Right cardiac atrium (tissue), 5 donors: ENCODE data around the gene HYKK. TPM values are rescaled to one million over a fixed set of nuclear protein-coding genes. Genes with fewer than 3 reads are reported as not detected.

Source experiments
- ATAC-seq, 2 donors: fragments of 200-7000 bp; cut with Tn5 transposase; one replicate each; pipeline versions ENCODE4 v1.8.0 to v1.9.1; 2020; ENCODE audit warnings: moderate library complexity in 2 of 2, mild to moderate bottlenecking in 1 of 2
- DNase-seq, 3 donors: peaks; one replicate each; pipeline ENCODE4 v3.0.0-alpha.2; 2020
- H3K27ac ChIP-seq: one replicate; pipeline ENCODE4 v1.5.1; 2013; ENCODE audit warnings: mild to moderate bottlenecking, low read length, control low read depth, moderate library complexity
- H3K27me3 ChIP-seq: one replicate; pipeline ENCODE4 v1.6.1; 2013; ENCODE audit not compliant: control insufficient read depth, insufficient read depth
- H3K4me1 ChIP-seq: one replicate; pipeline ENCODE4 v1.6.1; 2013; ENCODE audit warnings: low read length; ENCODE audit not compliant: control insufficient read depth, insufficient read depth
- H3K4me3 ChIP-seq: one replicate; pipeline ENCODE4 v1.5.1; 2013; ENCODE audit warnings: low read length, control low read depth
- H3K9me3 ChIP-seq: one replicate; pipeline ENCODE4 v1.6.1; 2013; ENCODE audit warnings: low read length; ENCODE audit not compliant: control insufficient read depth
- WGBS: extraction: QIAGEN DNeasy Blood & Tissue Kit; methylation state at CpG from one replicate; pipeline ENCODE4 v1.1.7; 2013; 5-methylcytosine and 5-hydroxymethylcytosine counted together
- intact Hi-C, 4 donors: fragments of 100-400 bp; cut with DNase I; formaldehyde crosslinking; loops; one replicate each; pipeline versions ENCODE4 v1.11.0 to v1.14.0; 2022 to 2023
- long read RNA-seq, 4 donors: library from polyadenylated mRNA; unstranded; transcript quantifications; one replicate each; pipeline ENCODE4 v2.0.0, GENCODE V29; 2020 to 2021
- polyA plus RNA-seq: library from polyadenylated mRNA; stranded (reverse); fragments of 200-250 nt; gene quantifications from one replicate; pipeline ENCODE4 v1.2.3, GENCODE V29; 2013
- total RNA-seq, 4 donors: library from RNA; stranded (reverse); fragmentation: NEBNext Ultra II Directional; extraction: Animal tissue kit (Norgen Biotek cat#: 25700); gene quantifications; one replicate each; pipeline ENCODE4 v1.2.1, GENCODE V29; 2021
- donor health status: healthy with polysubstance abuse.
- donor health status: DM: no; HTN: yes; CAD: no.
- donor health status: DM: no; HTN: no; CAD: no.
- donor health status: DM: no; HTN: yes; CAD: no; lungs with severe emphysema.
- donor health status: DM: yes; HTN: yes; CAD: no.

HYKK gene
- total RNA-seq (10 to 100 TPM in 2 of 4 donors, 1 to 10 TPM in 2; 6.2 to 11.0 (median 9.1) TPM), polyA plus RNA-seq (4.9 TPM)
- long read RNA-seq, donor 1, partial matches to known transcripts: 1 of 8 reads
- long read RNA-seq, donor 1, other reads (novel, unspliced or antisense): 4 of 8 reads
- long read RNA-seq, donor 2, full-length matches to known transcripts: 3 of 3 reads
- long read RNA-seq, donor 2, partial matches to known transcripts: 0 of 3 reads
- long read RNA-seq, donor 2, other reads (novel, unspliced or antisense): 0 of 3 reads
- long read RNA-seq, donor 3, full-length matches to known transcripts: 8 of 11 reads
- long read RNA-seq, donor 3, partial matches to known transcripts: 1 of 11 reads
- long read RNA-seq, donor 3, other reads (novel, unspliced or antisense): 2 of 11 reads
- long read RNA-seq, donor 4, partial matches to known transcripts: 0 of 5 reads
- long read RNA-seq, donor 4, other reads (novel, unspliced or antisense): 1 of 5 reads

GRCh38 chr15:78506971-78507830 is at the start of gene HYKK:
HYKK (plus strand) TSS chr15:78507577; CDS start chr15:78513089, 5,512 bp downstream.
- ATAC-seq (peak; percentile 98), DNase-seq (peak; percentile 92 to 95 (median 94))
- intact Hi-C loops: no loop called here
- H3K27ac ChIP-seq: peak within 1 kb of the TSS; percentile 73
- WGBS: 1% methylated on average over 63 of the region's 63 CpGs
- no peaks in the 10 kb centered on the region for H3K4me1 ChIP-seq
- peak within 1 kb of the TSS; percentile 72 for H3K4me3 ChIP-seq
- H3K9me3 ChIP-seq: no peaks in the 10 kb centered on the region
- H3K27me3 ChIP-seq: no peaks in the 10 kb centered on the region

GRCh38 chr15:78460737-78461136 is 46.6 kb upstream of the HYKK start:
- DNase-seq (no peak), ATAC-seq (no peak)
- Histone ChIP-seq H3K4me3 (no peak overlapping the region), H3K4me1 (peaks cover 3% of the 10 kb centered on the region), H3K27me3 (no peaks in the 10 kb centered on the region), H3K9me3 (no peaks in the 10 kb centered on the region), H3K27ac (no peak overlapping the region)
- WGBS: 86% methylated on average over 4 of the region's 4 CpGs
- intact Hi-C loops: no loop called here

GRCh38 chr15:78461171-78461888 is 46.0 kb upstream of the HYKK start:
- H3K27ac ChIP-seq: no peak overlapping the region
- no peak overlapping the region for H3K4me3 ChIP-seq
- intact Hi-C loops: no loop called here
- DNase-seq: no peak
- H3K9me3 ChIP-seq: no peaks in the 10 kb centered on the region
- H3K4me1 ChIP-seq: peaks cover 1% of the 10 kb centered on the region
- ATAC-seq: no peak
- no peaks in the 10 kb centered on the region for H3K27me3 ChIP-seq
- 44% methylated on average over 3 of the region's 3 CpGs for whole genome bisulfite sequencing

GRCh38 chr15:78469031-78469430 is 38.3 kb upstream of the HYKK start:
- Histone ChIP-seq H3K27me3 (no peaks in the 10 kb centered on the region), H3K27ac (no peak overlapping the region), H3K4me1 (no peaks in the 10 kb centered on the region), H3K9me3 (no peaks in the 10 kb centered on the region), H3K4me3 (no peak overlapping the region)
- intact Hi-C loops: no loop called here
- 97% methylated on average over 1 of the region's 1 CpG for WGBS
- DNase-seq (no peak), ATAC-seq (no peak)

GRCh38 chr15:78477295-78477694 is 30.1 kb upstream of the HYKK start:
- Histone ChIP-seq H3K27ac (no peak overlapping the region), H3K9me3 (no peaks in the 10 kb centered on the region), H3K4me3 (no peak overlapping the region), H3K4me1 (no peaks in the 10 kb centered on the region), H3K27me3 (no peaks in the 10 kb centered on the region)
- ATAC-seq (no peak), DNase-seq (no peak)
- intact Hi-C loops: no loop called here
- WGBS: 77% methylated on average over 5 of the region's 5 CpGs

GRCh38 chr15:78479650-78480049 is 27.7 kb upstream of the HYKK start:
- no peak for ATAC-seq
- H3K9me3 ChIP-seq: no peaks in the 10 kb centered on the region
- intact Hi-C loops: no loop called here
- H3K4me1 ChIP-seq: no peaks in the 10 kb centered on the region
- H3K27me3 ChIP-seq: no peaks in the 10 kb centered on the region
- no peak overlapping the region for H3K27ac ChIP-seq
- no peak for DNase-seq
- H3K4me3 ChIP-seq: no peak overlapping the region
- WGBS: 93% methylated on average over 3 of the region's 3 CpGs

GRCh38 chr15:78481917-78482316 is 25.5 kb upstream of the HYKK start:
- Histone ChIP-seq H3K9me3 (no peaks in the 10 kb centered on the region), H3K27ac (no peak overlapping the region), H3K4me3 (no peak overlapping the region), H3K27me3 (no peaks in the 10 kb centered on the region), H3K4me1 (no peaks in the 10 kb centered on the region)
- intact Hi-C loops: no loop called here
- ATAC-seq (no peak), DNase-seq (no peak)
- WGBS: 96% methylated on average over 7 of the region's 7 CpGs

GRCh38 chr15:78492872-78493271 is 14.5 kb upstream of the HYKK start:
- H3K4me1 ChIP-seq: no peaks in the 10 kb centered on the region
- no peaks in the 10 kb centered on the region for H3K27me3 ChIP-seq
- intact Hi-C loops: loop anchor here in 1 of 4 donors (2.0 kb wide), 1 partner anchor 44 kb away; no protein-coding TSS in a partner anchor
- H3K27ac ChIP-seq: no peak overlapping the region
- DNase-seq (no peak), ATAC-seq (no peak)
- 87% methylated on average over 1 of the region's 1 CpG for WGBS
- H3K9me3 ChIP-seq: no peaks in the 10 kb centered on the region
- H3K4me3 ChIP-seq: no peak overlapping the region

- no peak for ATAC-seq
- intact Hi-C loops: no loop called here
- DNase-seq: no peak
- Histone ChIP-seq H3K9me3 (no peaks in the 10 kb centered on the region), H3K4me3 (no peak overlapping the region), H3K4me1 (no peaks in the 10 kb centered on the region), H3K27me3 (no peaks in the 10 kb centered on the region), H3K27ac (no peak overlapping the region)
- 97% methylated on average over 4 of the region's 4 CpGs for WGBS
Observed at GRCh38 chr15:78501857-78502256, 5.5 kb upstream of the HYKK start.

- Histone ChIP-seq H3K27me3 (no peaks in the 10 kb centered on the region), H3K4me1 (no peaks in the 10 kb centered on the region), H3K27ac (no peak overlapping the region), H3K9me3 (no peaks in the 10 kb centered on the region), H3K4me3 (no peak overlapping the region)
- WGBS: 95% methylated on average over 2 of the region's 2 CpGs
- DNase-seq (no peak), ATAC-seq (no peak)
- intact Hi-C loops: no loop called here
Observed at GRCh38 chr15:78502641-78503040, 4.7 kb upstream of the HYKK start.

GRCh38 chr15:78507831-78508160 is 419 bp downstream of the HYKK start:
- Histone ChIP-seq H3K4me3 (peak overlapping the region; percentile 72), H3K27me3 (no peaks in the 10 kb centered on the region), H3K4me1 (no peaks in the 10 kb centered on the region), H3K27ac (peak overlapping the region; percentile 49), H3K9me3 (no peaks in the 10 kb centered on the region)
- DNase-seq: no peak
- intact Hi-C loops: no loop called here
- ATAC-seq: peak; percentile 25 to 42
- WGBS: 2% methylated on average over 13 of the region's 13 CpGs
